Measurements from ENCODE around the gene JMJD7.

The JMJD7 gene

DNA sequence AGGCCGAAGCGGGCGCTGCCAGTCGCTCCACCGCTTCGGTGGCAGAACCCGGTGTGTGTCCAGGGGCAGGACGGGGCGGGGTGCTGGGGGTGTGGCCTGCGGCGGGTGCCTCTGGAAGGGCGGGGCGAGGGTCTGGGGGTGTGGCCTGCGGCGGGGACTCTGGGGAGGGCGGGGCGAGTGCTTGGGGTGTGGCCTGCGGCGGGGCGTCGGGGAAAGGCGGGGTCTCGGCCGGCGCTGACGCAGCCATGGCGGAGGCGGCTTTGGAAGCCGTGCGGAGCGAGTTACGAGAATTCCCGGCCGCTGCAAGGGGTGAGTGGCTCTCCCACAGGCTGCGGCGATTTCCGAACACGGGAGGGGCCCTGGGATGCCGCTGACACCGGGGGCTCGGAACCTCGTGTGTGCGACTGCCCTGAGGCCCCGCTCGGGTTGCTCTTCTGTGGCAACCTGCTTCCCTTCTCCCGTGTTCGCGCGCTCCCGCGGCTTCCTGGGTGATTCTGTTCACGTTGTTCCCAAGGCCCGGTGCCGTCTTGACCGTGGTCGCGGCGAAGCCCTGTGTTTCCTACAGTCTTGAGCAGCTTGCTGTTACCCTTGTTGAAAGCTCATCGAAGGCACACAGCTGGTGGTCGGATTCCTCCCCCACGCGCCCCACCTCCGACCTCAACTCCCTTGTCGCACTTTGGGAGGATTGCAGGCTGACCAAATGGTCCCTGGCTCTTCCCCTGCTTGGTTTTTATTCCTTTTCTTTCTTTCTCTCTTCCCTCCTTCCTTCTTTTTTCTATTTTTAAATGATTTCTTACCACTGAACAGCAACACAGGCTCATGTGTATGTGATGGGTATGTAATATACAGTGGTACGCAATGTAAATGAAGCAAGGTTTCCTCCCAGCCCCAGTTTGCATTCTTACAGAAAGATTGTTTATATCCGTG is at the start of gene JMJD7:
Gene JMJD7, plus strand, starts transcription at position 213 of the 927 bp plus-strand sequence. Its CDS starts 33 bp downstream, at position 246.
- peak within 1 kb of the TSS; percentile 87 for H3K4me3 ChIP-seq (ENCODE audit: low read depth, low read length)
- TF ChIP-seq, protein P1, sequence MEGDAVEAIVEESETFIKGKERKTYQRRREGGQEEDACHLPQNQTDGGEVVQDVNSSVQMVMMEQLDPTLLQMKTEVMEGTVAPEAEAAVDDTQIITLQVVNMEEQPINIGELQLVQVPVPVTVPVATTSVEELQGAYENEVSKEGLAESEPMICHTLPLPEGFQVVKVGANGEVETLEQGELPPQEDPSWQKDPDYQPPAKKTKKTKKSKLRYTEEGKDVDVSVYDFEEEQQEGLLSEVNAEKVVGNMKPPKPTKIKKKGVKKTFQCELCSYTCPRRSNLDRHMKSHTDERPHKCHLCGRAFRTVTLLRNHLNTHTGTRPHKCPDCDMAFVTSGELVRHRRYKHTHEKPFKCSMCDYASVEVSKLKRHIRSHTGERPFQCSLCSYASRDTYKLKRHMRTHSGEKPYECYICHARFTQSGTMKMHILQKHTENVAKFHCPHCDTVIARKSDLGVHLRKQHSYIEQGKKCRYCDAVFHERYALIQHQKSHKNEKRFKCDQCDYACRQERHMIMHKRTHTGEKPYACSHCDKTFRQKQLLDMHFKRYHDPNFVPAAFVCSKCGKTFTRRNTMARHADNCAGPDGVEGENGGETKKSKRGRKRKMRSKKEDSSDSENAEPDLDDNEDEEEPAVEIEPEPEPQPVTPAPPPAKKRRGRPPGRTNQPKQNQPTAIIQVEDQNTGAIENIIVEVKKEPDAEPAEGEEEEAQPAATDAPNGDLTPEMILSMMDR (conservative IDR thresholded peaks at IDR 0.05; ENCODE audit: low read depth, low read length) = no peak
- peak; percentile 88 for DNase-seq (ENCODE audit: low read depth)

DNA sequence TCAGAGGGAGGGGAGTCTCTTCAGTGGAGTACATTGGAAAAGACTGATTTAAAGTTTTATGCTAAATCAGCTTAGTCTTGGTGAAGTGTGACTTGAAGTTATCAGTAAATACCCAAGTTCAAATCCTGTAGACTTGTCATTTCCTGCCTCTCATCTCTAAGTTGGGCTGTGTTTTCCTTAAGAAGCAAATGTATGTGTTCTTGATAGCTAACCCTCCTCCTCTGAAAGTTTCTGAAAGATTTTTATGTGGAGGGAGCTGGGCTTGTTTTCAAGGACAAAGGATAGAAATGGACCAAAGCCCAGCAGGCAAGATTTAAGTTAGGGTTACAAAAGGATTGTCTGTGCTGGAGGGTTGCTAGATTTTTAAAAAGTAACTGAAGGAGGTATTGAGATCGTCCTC is 49.4 kb upstream of the JMJD7 start:
- no peak overlapping the region for H3K4me3 ChIP-seq (ENCODE audit: low read depth, low read length)
- DNase-seq (ENCODE audit: low read depth) = no peak
- TF ChIP-seq, protein P1 (conservative IDR thresholded peaks at IDR 0.05; ENCODE audit: low read depth, low read length) = no peak

DNA sequence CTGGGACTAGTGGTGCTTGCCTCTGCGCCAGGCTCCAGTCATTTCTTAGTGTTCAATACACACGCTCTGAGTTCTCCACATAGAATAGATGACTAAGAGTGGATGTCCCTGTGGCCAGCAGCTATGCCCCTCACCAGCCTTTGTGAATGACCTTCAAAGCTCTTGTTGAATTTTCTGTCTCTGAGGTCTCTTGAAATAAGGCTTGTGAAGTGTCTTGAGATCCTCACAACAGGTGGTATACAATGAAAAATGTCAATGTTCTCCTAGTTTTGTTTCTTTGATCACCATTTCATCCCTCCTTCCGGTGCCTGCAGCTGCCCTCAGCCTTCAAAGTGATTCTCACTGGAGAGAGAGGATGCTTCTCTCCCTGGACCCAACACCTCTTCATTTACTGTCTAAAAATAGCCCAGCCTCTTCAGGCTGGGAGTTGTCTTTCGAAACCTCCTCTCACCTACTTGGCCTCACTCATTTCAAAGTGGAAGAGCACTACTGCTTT is 48.2 kb upstream of the JMJD7 start:
- TF ChIP-seq, protein P1 (conservative IDR thresholded peaks at IDR 0.05; ENCODE audit: low read depth, low read length) = no peak
- no peak overlapping the region for H3K4me3 ChIP-seq (ENCODE audit: low read depth, low read length)
- DNase-seq (ENCODE audit: low read depth) = no peak

DNA sequence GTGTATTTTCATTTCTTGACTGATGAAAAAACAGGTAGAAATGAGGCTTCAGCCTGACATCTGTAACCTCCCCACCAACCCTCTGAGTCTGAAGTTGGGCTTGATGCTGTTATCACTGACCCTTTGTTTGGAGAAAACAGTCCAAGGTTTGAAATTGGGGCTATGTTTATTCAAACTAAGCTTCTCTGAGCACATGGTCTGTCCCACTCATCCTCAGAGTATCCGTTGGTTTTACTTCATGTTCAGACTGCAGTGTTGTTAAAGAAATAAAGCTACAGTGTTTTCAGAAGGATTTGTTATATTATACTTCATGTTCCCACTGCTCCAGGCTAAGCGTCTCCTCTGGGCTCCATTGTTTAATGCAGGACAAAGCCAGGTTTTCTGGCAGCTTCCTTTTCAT is 47.6 kb upstream of the JMJD7 start:
- TF ChIP-seq, protein P1 (conservative IDR thresholded peaks at IDR 0.05; ENCODE audit: low read depth, low read length) = no peak
- DNase-seq (ENCODE audit: low read depth) = no peak
- no peak overlapping the region for H3K4me3 ChIP-seq (ENCODE audit: low read depth, low read length)

DNA sequence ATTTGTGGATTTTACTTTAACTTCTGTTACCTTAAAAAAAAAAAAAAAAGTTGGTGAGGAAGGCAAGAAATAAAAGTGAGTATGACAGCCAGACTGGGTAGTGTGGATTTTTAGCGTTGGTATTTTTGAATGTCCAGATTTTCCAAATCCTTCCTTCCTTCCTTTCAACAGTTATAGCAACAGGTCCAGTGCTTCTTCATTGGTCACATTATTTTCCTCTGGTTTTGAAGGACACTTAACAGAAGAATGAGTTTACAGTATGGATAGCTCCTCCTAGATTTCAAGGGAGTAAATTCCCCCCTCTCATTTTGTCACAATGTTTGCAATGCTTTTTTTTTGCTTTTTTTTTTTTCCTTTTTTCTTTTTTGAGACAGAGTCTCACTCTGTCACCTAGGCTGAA is 47.2 kb upstream of the JMJD7 start:
- no peak for DNase-seq (ENCODE audit: low read depth)
- TF ChIP-seq, protein P1 (conservative IDR thresholded peaks at IDR 0.05; ENCODE audit: low read depth, low read length) = no peak
- no peak overlapping the region for H3K4me3 ChIP-seq (ENCODE audit: low read depth, low read length)

DNA sequence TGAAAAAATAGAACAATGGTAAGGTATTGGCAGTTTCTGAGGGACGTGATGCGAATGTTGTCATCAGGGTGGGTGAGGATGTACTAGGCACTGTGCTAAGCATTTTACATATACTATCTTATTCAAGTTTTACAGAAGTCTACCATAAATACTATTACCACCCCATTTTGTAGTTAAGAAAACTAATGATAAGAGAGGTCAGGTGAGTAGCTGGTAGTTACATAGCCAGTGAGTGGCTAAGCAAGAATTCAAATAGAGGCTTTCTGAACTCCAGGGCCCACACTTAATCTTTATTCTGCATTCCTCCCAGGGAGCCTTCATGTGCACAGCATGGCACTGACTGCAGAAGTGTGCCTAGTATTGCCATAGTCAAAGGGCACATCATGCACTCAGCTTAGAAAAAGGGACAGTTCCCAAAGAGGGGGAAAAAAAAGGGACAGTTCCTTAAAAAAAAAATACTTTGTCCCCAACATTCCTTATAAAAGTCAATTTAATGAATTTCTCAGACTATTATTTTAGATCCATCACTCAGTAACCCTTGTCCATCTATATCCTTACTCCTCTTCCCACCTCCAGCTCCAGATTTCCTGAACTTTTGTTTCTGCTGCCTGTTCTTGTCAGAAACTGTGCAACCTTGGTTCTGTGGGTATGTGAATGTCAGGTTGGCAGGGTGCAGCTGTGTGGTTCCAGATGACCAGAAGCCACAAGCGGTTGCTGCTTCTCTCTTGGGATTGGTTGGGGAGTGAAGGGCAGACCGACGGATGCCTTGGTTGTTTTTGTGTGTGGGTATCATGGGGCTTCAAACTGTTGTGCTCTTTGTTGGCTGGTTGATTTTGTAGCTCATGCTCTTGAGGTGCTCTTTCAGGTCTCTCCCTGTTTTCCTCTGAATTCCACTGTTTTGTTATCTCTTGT is 45.3 kb upstream of the JMJD7 start:
- TF ChIP-seq, protein P1 (conservative IDR thresholded peaks at IDR 0.05; ENCODE audit: low read depth, low read length) = no peak
- H3K4me3 ChIP-seq (ENCODE audit: low read depth, low read length) = no peak overlapping the region
- DNase-seq (ENCODE audit: low read depth) = no peak

Data from choroid plexus epithelial cell (primary cell).